ENCODE data around the gene C3orf20.

DNA sequence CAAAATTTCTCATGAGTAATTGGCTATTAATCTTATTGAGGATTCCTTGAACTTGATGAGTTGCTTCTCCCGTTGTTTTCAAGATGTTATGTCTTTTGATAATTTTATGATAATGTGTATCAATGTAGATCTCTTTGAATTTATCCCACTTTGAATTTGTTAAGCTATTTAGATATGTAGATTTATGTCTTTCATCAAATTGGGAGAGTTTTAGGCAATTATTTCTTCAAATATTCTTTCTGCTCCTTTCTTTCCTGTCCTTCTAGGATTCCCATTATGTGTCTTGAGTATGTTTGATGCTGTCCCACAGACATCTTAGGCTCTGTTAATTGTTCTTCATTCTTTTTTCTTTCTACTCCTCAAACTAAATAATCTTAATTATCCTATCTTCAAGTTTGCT, 75.7 kb downstream of the C3orf20 start:
- TF ChIP-seq, protein P1, sequence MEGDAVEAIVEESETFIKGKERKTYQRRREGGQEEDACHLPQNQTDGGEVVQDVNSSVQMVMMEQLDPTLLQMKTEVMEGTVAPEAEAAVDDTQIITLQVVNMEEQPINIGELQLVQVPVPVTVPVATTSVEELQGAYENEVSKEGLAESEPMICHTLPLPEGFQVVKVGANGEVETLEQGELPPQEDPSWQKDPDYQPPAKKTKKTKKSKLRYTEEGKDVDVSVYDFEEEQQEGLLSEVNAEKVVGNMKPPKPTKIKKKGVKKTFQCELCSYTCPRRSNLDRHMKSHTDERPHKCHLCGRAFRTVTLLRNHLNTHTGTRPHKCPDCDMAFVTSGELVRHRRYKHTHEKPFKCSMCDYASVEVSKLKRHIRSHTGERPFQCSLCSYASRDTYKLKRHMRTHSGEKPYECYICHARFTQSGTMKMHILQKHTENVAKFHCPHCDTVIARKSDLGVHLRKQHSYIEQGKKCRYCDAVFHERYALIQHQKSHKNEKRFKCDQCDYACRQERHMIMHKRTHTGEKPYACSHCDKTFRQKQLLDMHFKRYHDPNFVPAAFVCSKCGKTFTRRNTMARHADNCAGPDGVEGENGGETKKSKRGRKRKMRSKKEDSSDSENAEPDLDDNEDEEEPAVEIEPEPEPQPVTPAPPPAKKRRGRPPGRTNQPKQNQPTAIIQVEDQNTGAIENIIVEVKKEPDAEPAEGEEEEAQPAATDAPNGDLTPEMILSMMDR (IDR thresholded peaks at IDR 0.05 in 4 of 5, conservative IDR thresholded peaks at IDR 0.05 in 1 of 5), result no peak
- no peak for TF ChIP-seq POLR2A (IDR thresholded peaks at IDR 0.05)

Measured in gastrocnemius medialis (tissue), 4 donors.